ENCODE results near the gene NT5M.

NT5M gene

DNA sequence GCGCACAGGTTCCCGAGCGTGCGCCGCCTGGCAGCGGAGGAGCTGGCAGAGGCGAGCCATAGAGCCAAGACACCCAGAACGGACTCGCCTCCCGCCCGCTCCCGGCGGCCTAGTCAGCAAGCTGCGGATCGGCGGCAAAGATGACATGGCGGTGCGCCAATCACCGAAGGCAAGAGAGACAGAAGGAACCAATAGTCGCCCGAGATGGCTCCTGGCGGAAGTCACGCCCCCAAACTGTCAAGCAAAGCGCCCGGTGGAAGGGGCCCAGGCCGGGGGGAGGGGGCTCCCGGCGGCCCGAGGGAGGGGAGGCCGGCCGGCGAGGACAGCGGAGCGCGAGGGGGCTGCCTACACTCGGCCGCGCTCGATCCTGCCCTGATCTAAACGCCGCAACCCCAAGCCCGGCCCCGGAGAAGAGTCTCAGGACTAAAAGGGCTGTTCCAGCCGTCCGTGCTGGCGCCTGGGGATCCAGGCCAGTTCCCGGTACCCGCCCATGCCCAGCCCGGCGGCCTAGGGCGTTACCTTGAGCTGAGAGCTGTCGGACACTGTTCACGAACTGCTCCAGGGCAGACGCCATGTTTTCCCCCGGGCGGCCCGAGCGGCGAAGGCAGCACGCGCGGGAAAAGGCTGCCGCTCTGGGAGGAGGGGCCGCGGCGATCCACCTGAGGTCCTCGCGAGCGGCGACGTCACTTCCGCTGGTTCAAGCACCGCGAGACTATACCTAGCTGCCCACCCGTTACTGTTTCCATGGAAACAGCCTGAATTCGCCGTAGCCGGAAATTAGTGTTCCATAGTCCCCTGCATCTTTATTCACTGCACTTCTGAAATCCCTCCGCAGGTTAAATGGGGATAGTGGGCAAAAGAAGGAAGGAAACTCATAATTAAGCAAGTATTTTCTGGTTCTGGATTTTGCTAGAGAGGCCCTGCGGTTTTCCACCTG is 22.3 kb upstream of the NT5M start, which contains the start of gene COPS3:
TSS of gene COPS3 (minus strand) at position 634 of the 937 bp plus-strand sequence. CDS start at position 574, 60 bp downstream.
- H3K9me2 ChIP-seq (replicated peaks; ENCODE audit: control insufficient read depth, low read length) = no peaks in the 10 kb centered on the region
- H3K4me3 ChIP-seq (ENCODE audit: low read length) = peak within 1 kb of the TSS; percentile 92
- no peaks in the 10 kb centered on the region for H3K9me3 ChIP-seq (ENCODE audit: control insufficient read depth, insufficient read depth, low read length)
- TF ChIP-seq CTCF (IDR thresholded peaks at IDR 0.05; ENCODE audit: low read depth, low read length, poor library complexity, severe bottlenecking) = no peak
- no peak for TF ChIP-seq EZH2phosphoT487 (IDR thresholded peaks at IDR 0.05; ENCODE audit: borderline replicate concordance, low read length)
- peaks cover 20% of the 10 kb centered on the region for H4K20me1 ChIP-seq (ENCODE audit: control insufficient read depth, insufficient read depth, low read depth, low read length)
- H3F3A ChIP-seq (ENCODE audit: control insufficient read depth, insufficient read depth) = no peaks in the 10 kb centered on the region; the same call in 1 of the 2 replicates
- peaks cover 37% of the 10 kb centered on the region for H3K36me3 ChIP-seq (ENCODE audit: control insufficient read depth, low read length)
- H3K27ac ChIP-seq (ENCODE audit: low read depth, low read length) = peak within 1 kb of the TSS; percentile 85
- peak within 1 kb of the TSS; percentile 89 for H3K4me2 ChIP-seq (ENCODE audit: low read length)
- peaks cover 48% of the 10 kb centered on the region for H3K4me1 ChIP-seq (ENCODE audit: control insufficient read depth, low read length)
- peaks cover 55% of the 10 kb centered on the region for H3K79me2 ChIP-seq (ENCODE audit: control insufficient read depth, low read length)
- H3K27me3 ChIP-seq (ENCODE audit: control insufficient read depth, low read length) = no peaks in the 10 kb centered on the region

DNA sequence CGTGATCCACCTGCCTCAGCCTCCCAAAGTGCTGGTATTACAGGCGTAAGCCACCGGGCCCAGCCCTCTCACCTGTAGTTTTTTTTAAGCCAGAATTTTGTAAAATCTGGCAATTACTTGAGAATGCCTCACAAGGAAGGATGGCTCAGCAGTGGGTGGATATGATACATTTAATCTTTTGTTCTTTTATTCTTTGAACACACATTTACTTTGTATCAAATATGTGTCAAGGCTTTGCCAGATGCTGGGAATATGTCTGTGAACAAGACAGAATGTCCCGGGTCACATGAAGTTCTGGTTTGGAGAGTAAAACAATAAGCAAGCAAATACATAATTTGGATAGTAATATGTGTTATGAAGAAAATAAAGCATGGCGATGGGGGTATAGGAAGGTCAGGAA is 17.2 kb upstream of the NT5M start:
- 0 out of 2 replicates have a peak, but pooled peaks cover under 1% of the 10 kb centered on the region for H3K36me3 ChIP-seq (ENCODE audit: control insufficient read depth, low read length)
- H4K20me1 ChIP-seq (ENCODE audit: control insufficient read depth, insufficient read depth, low read depth, low read length) = no peaks in the 10 kb centered on the region
- no peaks in the 10 kb centered on the region for H3K27me3 ChIP-seq (ENCODE audit: control insufficient read depth, low read length)
- TF ChIP-seq CTCF (IDR thresholded peaks at IDR 0.05; ENCODE audit: low read depth, low read length, poor library complexity, severe bottlenecking) = no peak
- TF ChIP-seq EZH2phosphoT487 (IDR thresholded peaks at IDR 0.05; ENCODE audit: borderline replicate concordance, low read length) = no peak
- peaks cover 4% of the 10 kb centered on the region for H3K79me2 ChIP-seq (ENCODE audit: control insufficient read depth, low read length)
- H3F3A ChIP-seq (ENCODE audit: control insufficient read depth, insufficient read depth) = no peaks in the 10 kb centered on the region
- no peak overlapping the region for H3K4me2 ChIP-seq (ENCODE audit: low read length)
- no peak overlapping the region for H3K27ac ChIP-seq (ENCODE audit: low read depth, low read length)
- H3K4me3 ChIP-seq (ENCODE audit: low read length) = no peak overlapping the region
- no peaks in the 10 kb centered on the region for H3K9me2 ChIP-seq (replicated peaks; ENCODE audit: control insufficient read depth, low read length)
- H3K4me1 ChIP-seq (ENCODE audit: control insufficient read depth, low read length) = peaks cover 29% of the 10 kb centered on the region
- H3K9me3 ChIP-seq (ENCODE audit: control insufficient read depth, insufficient read depth, low read length) = no peaks in the 10 kb centered on the region

GRCh38 chr17:17289086-17289485 is 14.1 kb upstream of the NT5M start:
- Histone ChIP-seq H3K9me3 (ENCODE audit: control insufficient read depth, insufficient read depth, low read length) (no peaks in the 10 kb centered on the region), H3K4me1 (ENCODE audit: control insufficient read depth, low read length) (peaks cover 8% of the 10 kb centered on the region), H3K4me3 (ENCODE audit: low read length) (no peak overlapping the region), H3K27me3 (ENCODE audit: control insufficient read depth, low read length) (no peaks in the 10 kb centered on the region), H3K4me2 (ENCODE audit: low read length) (no peak overlapping the region), H3K79me2 (ENCODE audit: control insufficient read depth, low read length) (no peaks in the 10 kb centered on the region), H3F3A (ENCODE audit: control insufficient read depth, insufficient read depth) (no peaks in the 10 kb centered on the region), H3K9me2 (replicated peaks; ENCODE audit: control insufficient read depth, low read length) (no peaks in the 10 kb centered on the region), H3K27ac (ENCODE audit: low read depth, low read length) (no peak overlapping the region), H4K20me1 (ENCODE audit: control insufficient read depth, insufficient read depth, low read depth, low read length) (no peaks in the 10 kb centered on the region), H3K36me3 (ENCODE audit: control insufficient read depth, low read length) (no peaks in the 10 kb centered on the region)
- TF ChIP-seq EZH2phosphoT487 (IDR thresholded peaks at IDR 0.05; ENCODE audit: borderline replicate concordance, low read length) (no peak), CTCF (IDR thresholded peaks at IDR 0.05; ENCODE audit: low read depth, low read length, poor library complexity, severe bottlenecking) (no peak)

Data from DOHH2 (cell line).